Activated CD4-positive, alpha-beta T cell treated with anti-CD3 and anti-CD28 coated beads for 36 hours (primary cell): ENCODE measurements around the gene OR6C65. TPM values are rescaled to one million over a fixed set of nuclear protein-coding genes. Genes with fewer than 3 reads are reported as not detected.

ENCODE experiments used
- ATAC-seq: fragments of 200-7000 bp; cut with Tn5 transposase; one replicate; pipeline ENCODE4 v1.10.0; 2021; ENCODE audit warnings: mild to moderate bottlenecking, moderate library complexity
- CTCF ChIA-PET: fragments of 350-600 bp; sonication (Branson Sonifier 250); formaldehyde crosslinking; loops from one replicate; lab custom pipeline; 2021; ENCODE audit warnings: antibody characterized with exemption; lab: Charles Lee
- POLR2A ChIA-PET: fragments of 350-600 bp; sonication (Branson Sonifier 250); formaldehyde crosslinking; loops from one replicate; lab custom pipeline; 2021; ENCODE audit warnings: antibody characterized with exemption, inconsistent platforms; lab: Charles Lee
- DNase-seq: peaks from one replicate; pipeline ENCODE4 v3.0.0-alpha.2; 2020
- H3K27ac Mint-ChIP-seq: one replicate; pipeline ENCODE4 v1.8.0; 2021; ENCODE audit warnings: mixed read lengths
- H3K27me3 Mint-ChIP-seq: one replicate; pipeline ENCODE4 v1.8.0; 2021; ENCODE audit warnings: mixed read lengths
- H3K36me3 Mint-ChIP-seq: one replicate; pipeline ENCODE4 v1.8.0; 2021; ENCODE audit warnings: low read depth, mixed read lengths
- H3K4me1 Mint-ChIP-seq: one replicate; pipeline ENCODE4 v1.8.0; 2021; ENCODE audit warnings: mixed read lengths
- H3K4me3 Mint-ChIP-seq: one replicate; pipeline ENCODE4 v1.8.0; 2021; ENCODE audit warnings: mild to moderate bottlenecking, moderate library complexity, mixed read lengths
- H3K9me3 Mint-ChIP-seq: one replicate; pipeline ENCODE4 v1.8.0; 2021; ENCODE audit warnings: low read depth, mixed read lengths
- intact Hi-C, 2 experiments: fragments of 100-400 bp; cut with DNase I in 1 of 2; cut with micrococcal nuclease in 1 of 2; formaldehyde crosslinking; loops; one replicate each; pipeline versions ENCODE4 v1.14.2 to v1.15.1; 2022 to 2024; cut with DNase I, micrococcal nuclease
- total RNA-seq, 2 experiments: library from RNA; stranded (reverse); gene quantifications; one replicate each; pipeline ENCODE4 v1.2.3, GENCODE V29; 2021

The OR6C65 gene
- total RNA-seq, 2 experiments from 2014 or later = not detected

GRCh38 chr12:55448825-55449224 lies 48.5 kb downstream of the OR6C65 start:
- no peaks in the 10 kb centered on the region for H3K36me3 Mint-ChIP-seq
- intact Hi-C loops = no loop called here
- ChIA-PET CTCF (no interaction called here), POLR2A (no interaction called here)
- DNase-seq = no peak
- H3K9me3 Mint-ChIP-seq = no peaks in the 10 kb centered on the region
- no peak overlapping the region for H3K27ac Mint-ChIP-seq
- no peak for ATAC-seq
- H3K27me3 Mint-ChIP-seq = peaks cover 22% of the 10 kb centered on the region
- H3K4me3 Mint-ChIP-seq = no peak overlapping the region
- no peaks in the 10 kb centered on the region for H3K4me1 Mint-ChIP-seq

Other genes starting within 250 kb of the OR6C65 start
- not detected for gene OR10A7, start 179.5 kb upstream of the OR6C65 start, total RNA-seq
- gene OR6C74, start 155.9 kb upstream of the OR6C65 start, total RNA-seq = not detected
- gene OR6C6, start 104.0 kb upstream of the OR6C65 start, total RNA-seq = not detected
- gene OR6C1, start 86.2 kb upstream of the OR6C65 start, total RNA-seq = not detected
- not detected for gene OR6C3, start 69.8 kb upstream of the OR6C65 start, total RNA-seq
- not detected for gene OR6C75, start 37.6 kb upstream of the OR6C65 start, total RNA-seq
- not detected for gene OR6C76, start 25.7 kb downstream of the OR6C65 start, total RNA-seq
- not detected for gene OR6C2, start 43.5 kb downstream of the OR6C65 start, total RNA-seq
- gene OR6C70, start 69.6 kb downstream of the OR6C65 start, total RNA-seq = not detected
- gene OR6C68, start 91.8 kb downstream of the OR6C65 start, total RNA-seq = not detected
- gene OR6C4, start 149.1 kb downstream of the OR6C65 start, total RNA-seq = not detected
- gene OR2AP1, start 171.9 kb downstream of the OR6C65 start, total RNA-seq = not detected
- gene OR10P1, start 236.4 kb downstream of the OR6C65 start, total RNA-seq = not detected